Endodermal cell (in vitro differentiated cells): ENCODE measurements around the gene TMCO4. TPM values are rescaled to one million over a fixed set of nuclear protein-coding genes. Genes with fewer than 3 reads are reported as not detected.

Source experiments
- DNase-seq: peaks from one replicate; pipeline ENCODE4 v3.0.0-alpha.2; 2017
- H3K27ac ChIP-seq: 2 replicates; pipeline ENCODE4 v1.5.1; 2013; ENCODE audit warnings: mild to moderate bottlenecking, low read depth, low read length, moderate library complexity
- H3K27me3 ChIP-seq: 2 replicates; pipeline ENCODE4 v1.6.1; 2013; ENCODE audit warnings: mild to moderate bottlenecking, low read length, moderate library complexity; ENCODE audit not compliant: insufficient read depth, control insufficient read depth, poor library complexity, severe bottlenecking
- H3K36me3 ChIP-seq: 2 replicates; pipeline ENCODE4 v1.7.0; 2013; ENCODE audit warnings: mild to moderate bottlenecking, low read length, moderate library complexity; ENCODE audit not compliant: control insufficient read depth, insufficient read depth
- H3K4me1 ChIP-seq: one replicate; pipeline ENCODE4 v1.7.0; 2013; ENCODE audit warnings: low read length; ENCODE audit not compliant: control insufficient read depth, insufficient read depth
- H3K4me3 ChIP-seq: 2 replicates; pipeline ENCODE4 v1.5.1; 2013; ENCODE audit warnings: mild to moderate bottlenecking, low read length, moderate library complexity
- H3K9ac ChIP-seq: 2 replicates; pipeline ENCODE4 v1.6.1; 2013; ENCODE audit warnings: mild to moderate bottlenecking, low read length, moderate library complexity; ENCODE audit not compliant: poor library complexity, severe bottlenecking; ENCODE audit errors: extremely low read depth
- H3K9me3 ChIP-seq: 2 replicates; pipeline ENCODE4 v1.6.1; 2013; ENCODE audit warnings: mild to moderate bottlenecking, low read length, moderate library complexity; ENCODE audit not compliant: control insufficient read depth
- H3K27ac Mint-ChIP-seq: 2 replicates; pipeline ENCODE4 v1.8.0; 2020; ENCODE audit warnings: mixed read lengths
- H3K27me3 Mint-ChIP-seq: 2 replicates; pipeline ENCODE4 v1.8.0; 2021; ENCODE audit warnings: mild to moderate bottlenecking, mixed read lengths; ENCODE audit not compliant: insufficient read depth
- H3K36me3 Mint-ChIP-seq: 2 replicates; pipeline ENCODE4 v1.8.0; 2020; ENCODE audit warnings: low read depth, mixed read lengths
- H3K4me1 Mint-ChIP-seq: 2 replicates; pipeline ENCODE4 v1.8.0; 2020; ENCODE audit warnings: mixed read lengths
- H3K4me3 Mint-ChIP-seq: 2 replicates; pipeline ENCODE4 v1.8.0; 2020; ENCODE audit warnings: mild to moderate bottlenecking, moderate library complexity, mixed read lengths
- H3K9me3 Mint-ChIP-seq: 2 replicates; pipeline ENCODE4 v1.8.0; 2020; ENCODE audit warnings: mild to moderate bottlenecking, mixed read lengths
- WGBS, 2 experiments: methylation state at CpG; one replicate each; pipeline versions ENCODE4 v1.1.5 to v1.1.7; 2013; ENCODE audit warnings: missing lambda C conversion rate in 2 of 2, mixed read lengths in 1 of 2; ENCODE audit not compliant: insufficient coverage in 1 of 2, insufficient read length in 1 of 2; 5-methylcytosine and 5-hydroxymethylcytosine counted together
- total RNA-seq, 2 donors: library from RNA; stranded (reverse); fragmentation: NEBNext Ultra II Directional in 1 of 2; extraction: Animal tissue kit (Norgen Biotek cat#: 25700) in 1 of 2; gene quantifications; 2 replicates in 1 of 2; 3 replicates in 1 of 2; pipeline ENCODE4 v1.2.1, GENCODE V29; 2021
- TF ChIP-seq, protein P1 (sequence below): fragments of 200-600 bp; sonication (generic); conservative IDR thresholded peaks from 2 replicates; pipeline ENCODE4 v1.5.0; 2021; ENCODE audit warnings: antibody characterized with exemption, mild to moderate bottlenecking

Gene TMCO4
- total RNA-seq, 2 donors from 2014 or later, result 6.2 to 6.6 TPM

DNA sequence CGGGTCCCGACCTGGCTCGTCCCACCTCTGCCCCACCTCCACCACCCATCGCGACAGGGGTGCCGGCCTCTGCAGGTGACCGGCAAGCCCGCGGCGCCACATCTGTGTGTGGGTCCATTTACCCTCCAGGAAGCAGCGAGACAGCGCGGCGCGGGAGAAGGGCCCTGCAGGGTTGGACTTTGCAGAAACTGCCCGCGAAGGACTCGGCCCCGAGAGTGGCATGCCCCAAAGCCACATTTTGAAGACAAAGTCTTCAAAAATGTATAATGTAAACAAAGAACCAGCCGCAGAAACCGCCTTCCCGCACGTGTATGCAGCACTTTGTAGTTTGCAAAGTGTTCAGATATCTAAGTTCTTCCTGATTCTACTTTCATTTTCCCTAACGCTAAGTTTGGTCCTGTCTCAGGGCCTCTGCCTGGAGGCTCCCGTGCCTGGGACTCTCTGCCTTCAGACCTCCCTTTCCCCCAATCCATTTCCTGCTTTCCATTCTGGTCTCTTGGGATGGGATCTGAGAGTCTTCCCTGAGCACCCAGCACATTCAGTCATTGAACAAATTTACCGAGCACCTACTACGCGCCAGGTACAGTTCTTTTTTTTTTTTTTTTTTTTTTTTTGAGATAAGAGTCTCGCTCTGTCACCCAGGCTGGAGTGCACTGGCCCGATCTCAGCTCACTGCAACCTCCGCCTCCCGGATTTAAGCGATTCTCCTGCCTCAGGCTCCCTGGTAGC, 524 bp upstream of the TMCO4 start:
- peaks cover 11% of the 10 kb centered on the region for H3K4me1 Mint-ChIP-seq
- peak overlapping the region; percentile 55 for H3K4me3 Mint-ChIP-seq
- H3K36me3 Mint-ChIP-seq, result no peaks in the 10 kb centered on the region
- H3K9ac ChIP-seq, result no peak overlapping the region
- 32 to 46% methylated on average over 18 to 33 of the region's 33 CpGs for WGBS, 2 experiments
- H3K9me3 ChIP-seq, result no peaks in the 10 kb centered on the region
- TF ChIP-seq, protein P1, sequence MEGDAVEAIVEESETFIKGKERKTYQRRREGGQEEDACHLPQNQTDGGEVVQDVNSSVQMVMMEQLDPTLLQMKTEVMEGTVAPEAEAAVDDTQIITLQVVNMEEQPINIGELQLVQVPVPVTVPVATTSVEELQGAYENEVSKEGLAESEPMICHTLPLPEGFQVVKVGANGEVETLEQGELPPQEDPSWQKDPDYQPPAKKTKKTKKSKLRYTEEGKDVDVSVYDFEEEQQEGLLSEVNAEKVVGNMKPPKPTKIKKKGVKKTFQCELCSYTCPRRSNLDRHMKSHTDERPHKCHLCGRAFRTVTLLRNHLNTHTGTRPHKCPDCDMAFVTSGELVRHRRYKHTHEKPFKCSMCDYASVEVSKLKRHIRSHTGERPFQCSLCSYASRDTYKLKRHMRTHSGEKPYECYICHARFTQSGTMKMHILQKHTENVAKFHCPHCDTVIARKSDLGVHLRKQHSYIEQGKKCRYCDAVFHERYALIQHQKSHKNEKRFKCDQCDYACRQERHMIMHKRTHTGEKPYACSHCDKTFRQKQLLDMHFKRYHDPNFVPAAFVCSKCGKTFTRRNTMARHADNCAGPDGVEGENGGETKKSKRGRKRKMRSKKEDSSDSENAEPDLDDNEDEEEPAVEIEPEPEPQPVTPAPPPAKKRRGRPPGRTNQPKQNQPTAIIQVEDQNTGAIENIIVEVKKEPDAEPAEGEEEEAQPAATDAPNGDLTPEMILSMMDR, result no peak
- peaks cover 34% of the 10 kb centered on the region for H3K27me3 ChIP-seq
- peak; percentile 72 for DNase-seq
- peak overlapping the region; percentile 77 for H3K4me3 ChIP-seq
- no peak overlapping the region for H3K27ac Mint-ChIP-seq
- peaks cover 26% of the 10 kb centered on the region for H3K27me3 Mint-ChIP-seq
- no peaks in the 10 kb centered on the region for H3K36me3 ChIP-seq
- H3K27ac ChIP-seq, result no peak overlapping the region
- H3K9me3 Mint-ChIP-seq, result no peaks in the 10 kb centered on the region
- H3K4me1 ChIP-seq, result no peaks in the 10 kb centered on the region

DNA sequence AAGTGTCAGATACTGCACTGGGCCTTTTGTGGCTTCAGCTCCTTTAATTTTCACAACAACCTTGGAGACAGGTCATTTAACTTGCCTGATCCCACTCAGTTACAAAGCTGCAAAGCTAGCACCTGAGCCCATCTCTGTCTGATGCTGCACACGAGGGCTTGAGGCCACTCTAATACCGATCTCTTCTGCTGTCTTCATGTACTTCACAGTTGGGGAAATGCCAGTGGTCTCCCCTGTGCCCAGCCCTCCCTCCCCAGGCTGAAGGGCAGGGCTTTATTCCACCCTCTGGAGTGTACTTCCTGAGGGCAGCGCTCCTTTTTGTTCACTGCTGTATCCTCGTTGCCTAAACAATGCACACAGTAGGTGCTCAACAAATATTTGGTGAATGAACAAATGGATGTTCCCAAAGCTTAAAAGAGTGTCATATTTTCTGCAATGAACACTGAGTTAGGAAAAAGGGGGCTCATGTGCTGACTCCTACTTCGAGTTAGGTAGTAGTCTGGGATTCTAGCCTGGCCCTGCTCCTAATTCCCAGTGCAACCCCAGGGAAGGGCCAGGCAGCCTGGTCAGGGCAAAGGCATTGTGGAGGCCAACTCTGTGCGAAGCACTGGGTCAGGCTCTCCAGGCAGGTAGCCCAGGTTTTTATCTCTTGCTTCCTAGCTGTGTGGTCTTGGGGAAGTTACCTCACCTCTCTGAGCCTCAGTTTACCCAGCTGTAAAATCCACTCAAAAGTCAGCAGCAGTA, 1.1 kb downstream of the TMCO4 start:
- no peaks in the 10 kb centered on the region for H3K4me1 ChIP-seq
- no peaks in the 10 kb centered on the region for H3K9me3 Mint-ChIP-seq
- H3K27me3 ChIP-seq, result peaks cover 34% of the 10 kb centered on the region
- H3K4me3 Mint-ChIP-seq, result peak overlapping the region; percentile 55
- no peak overlapping the region for H3K27ac ChIP-seq
- no peaks in the 10 kb centered on the region for H3K36me3 ChIP-seq
- DNase-seq, result no peak
- H3K27ac Mint-ChIP-seq, result no peak overlapping the region
- TF ChIP-seq, protein P1, result no peak
- WGBS, 2 experiments, result 87 to 88% methylated on average over 6 of the region's 6 CpGs
- peaks cover 15% of the 10 kb centered on the region for H3K4me1 Mint-ChIP-seq
- H3K9me3 ChIP-seq, result no peaks in the 10 kb centered on the region
- no peaks in the 10 kb centered on the region for H3K36me3 Mint-ChIP-seq
- no peak overlapping the region for H3K9ac ChIP-seq
- peaks cover 25% of the 10 kb centered on the region for H3K27me3 Mint-ChIP-seq
- H3K4me3 ChIP-seq, result no peak overlapping the region

DNA sequence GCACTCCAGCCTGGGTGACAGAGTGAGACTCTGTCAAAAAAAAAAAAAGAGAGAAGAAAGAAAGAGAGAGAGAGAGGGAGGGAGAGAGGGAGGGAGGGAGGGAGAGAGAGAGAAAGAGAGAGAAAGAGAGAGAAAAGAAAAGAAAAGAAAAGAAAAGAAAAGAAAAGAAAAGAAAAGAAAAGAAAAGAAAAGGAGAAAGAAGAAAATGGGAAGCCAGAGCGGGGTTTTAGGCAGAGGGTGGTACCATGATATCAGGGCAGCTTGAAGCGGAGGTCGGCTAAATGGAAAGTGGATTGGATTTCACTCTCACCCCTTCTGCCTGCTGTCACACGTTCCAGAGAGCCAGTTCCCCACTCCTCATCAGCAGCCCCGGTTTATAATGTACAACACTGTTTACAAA, 1.9 kb downstream of the TMCO4 start:
- Histone ChIP-seq H3K27me3 (peaks cover 34% of the 10 kb centered on the region), H3K27ac (no peak overlapping the region), H3K9ac (no peak overlapping the region), H3K4me3 (no peak overlapping the region), H3K4me1 (no peaks in the 10 kb centered on the region), H3K36me3 (no peaks in the 10 kb centered on the region), H3K9me3 (no peaks in the 10 kb centered on the region)
- DNase-seq, result no peak
- Mint-ChIP-seq H3K9me3 (no peaks in the 10 kb centered on the region), H3K4me1 (peaks cover 15% of the 10 kb centered on the region), H3K4me3 (no peak overlapping the region), H3K36me3 (no peaks in the 10 kb centered on the region), H3K27ac (no peak overlapping the region), H3K27me3 (peaks cover 24% of the 10 kb centered on the region)
- TF ChIP-seq, protein P1, result no peak
- 81 to 94% methylated on average over 3 to 5 of the region's 5 CpGs for WGBS, 2 experiments
